Trophoblast cell (in vitro differentiated cells and primary cell): ENCODE measurements around the gene REC8.

Experiments used
- DNase-seq, 2 donors: peaks; one replicate each; pipeline ENCODE4 v3.0.0-alpha.2; 2016
- H2AFZ ChIP-seq: 2 replicates; pipeline ENCODE4 v1.6.1; 2013; ENCODE audit warnings: low read length, moderate library complexity, mild to moderate bottlenecking; ENCODE audit not compliant: insufficient read depth, poor library complexity
- H2AK5ac ChIP-seq: 2 replicates; pipeline ENCODE4 v1.6.1; 2013; ENCODE audit warnings: mild to moderate bottlenecking, low read length
- H2BK120ac ChIP-seq: 2 replicates; pipeline ENCODE4 v1.6.1; 2013; ENCODE audit warnings: low read length, mild to moderate bottlenecking, moderate library complexity; ENCODE audit not compliant: insufficient read depth, poor library complexity
- H2BK12ac ChIP-seq: 2 replicates; pipeline ENCODE4 v1.6.1; 2013; ENCODE audit warnings: mild to moderate bottlenecking, low read length, moderate library complexity
- H2BK5ac ChIP-seq: 2 replicates; pipeline ENCODE4 v1.6.1; 2013; ENCODE audit warnings: low read length, low read depth, moderate library complexity, mild to moderate bottlenecking; ENCODE audit not compliant: poor library complexity
- H3K14ac ChIP-seq: 2 replicates; pipeline ENCODE4 v1.6.1; 2013; ENCODE audit warnings: mild to moderate bottlenecking, low read length
- H3K18ac ChIP-seq: 2 replicates; pipeline ENCODE4 v1.6.1; 2013; ENCODE audit warnings: mild to moderate bottlenecking, low read length
- H3K23ac ChIP-seq: 2 replicates; pipeline ENCODE4 v1.6.1; 2013; ENCODE audit warnings: low read length
- H3K27ac ChIP-seq: 2 replicates; pipeline ENCODE4 v1.5.1; 2013; ENCODE audit warnings: low read depth, mild to moderate bottlenecking, inconsistent platforms, low read length, moderate library complexity
- H3K27me3 ChIP-seq: 2 replicates; pipeline ENCODE4 v1.6.1; 2013; ENCODE audit warnings: inconsistent platforms, mild to moderate bottlenecking, low read length, moderate library complexity; ENCODE audit not compliant: insufficient read depth
- H3K36me3 ChIP-seq, 2 experiments: 1 replicate in 1 of 2; 2 replicates in 1 of 2; pipeline ENCODE4 v1.6.1; 2013; ENCODE audit warnings: low read length in 2 of 2, mild to moderate bottlenecking in 2 of 2, moderate library complexity in 1 of 2; ENCODE audit not compliant: insufficient read depth in 2 of 2, control insufficient read depth in 1 of 2
- H3K4ac ChIP-seq: 2 replicates; pipeline ENCODE4 v1.6.1; 2013; ENCODE audit warnings: low read depth, mild to moderate bottlenecking, low read length, moderate library complexity
- H3K4me1 ChIP-seq, 2 experiments: 1 replicate in 1 of 2; 2 replicates in 1 of 2; pipeline ENCODE4 v1.6.1; 2013; ENCODE audit warnings: low read length in 2 of 2, mild to moderate bottlenecking in 2 of 2, moderate library complexity in 1 of 2; ENCODE audit not compliant: insufficient read depth in 2 of 2, control insufficient read depth in 1 of 2
- H3K4me2 ChIP-seq: 2 replicates; pipeline ENCODE4 v1.6.1; 2013; ENCODE audit warnings: inconsistent platforms, mild to moderate bottlenecking, low read length, moderate library complexity
- H3K4me3 ChIP-seq: 2 replicates; pipeline ENCODE4 v1.5.1; 2013; ENCODE audit warnings: mild to moderate bottlenecking, low read depth, low read length, inconsistent platforms
- H3K79me1 ChIP-seq: one replicate; pipeline ENCODE4 v1.6.1; 2013; ENCODE audit warnings: low read length
- H3K79me2 ChIP-seq: 2 replicates; pipeline ENCODE4 v1.6.1; 2013; ENCODE audit warnings: low read length, mild to moderate bottlenecking; ENCODE audit not compliant: control insufficient read depth, insufficient read depth, poor library complexity
- H3K9ac ChIP-seq: 2 replicates; pipeline ENCODE4 v1.6.1; 2013; ENCODE audit warnings: mild to moderate bottlenecking, low read length
- H3K9me3 ChIP-seq: 2 replicates; pipeline ENCODE4 v1.6.1; 2013; ENCODE audit warnings: low read depth, mild to moderate bottlenecking, control low read depth, inconsistent platforms, low read length; ENCODE audit not compliant: insufficient read depth
- H4K12ac ChIP-seq: 2 replicates; pipeline ENCODE4 v1.6.1; 2013; ENCODE audit warnings: low read depth, mild to moderate bottlenecking, low read length, moderate library complexity
- H4K8ac ChIP-seq: 2 replicates; pipeline ENCODE4 v1.6.1; 2013; ENCODE audit warnings: low read depth, mild to moderate bottlenecking, low read length, moderate library complexity
- H4K91ac ChIP-seq: one replicate; pipeline ENCODE4 v1.6.1; 2013; ENCODE audit warnings: low read depth, mild to moderate bottlenecking, low read length, moderate library complexity
- WGBS: extraction: QIAGEN DNeasy Blood & Tissue Kit; methylation state at CpG from one replicate; pipeline ENCODE4 v1.1.7; 2013; ENCODE audit warnings: missing lambda C conversion rate; ENCODE audit not compliant: insufficient read length, insufficient coverage; ENCODE audit errors: extremely low coverage; 5-methylcytosine and 5-hydroxymethylcytosine counted together

Gene REC8

GRCh38 chr14:24157331-24157730 is 14.5 kb upstream of the REC8 start:
- Histone ChIP-seq H2BK12ac (no peak overlapping the region), H3K27ac (no peak overlapping the region), H3K4ac (no peak overlapping the region), H4K8ac (no peak overlapping the region), H3K9me3 (no peaks in the 10 kb centered on the region), H3K14ac (no peak overlapping the region), H4K91ac (no peak overlapping the region), H3K9ac (no peak overlapping the region), H2AFZ (no peak overlapping the region), H3K36me3 (peaks cover 48 to 52% of the 10 kb centered on the region in 2 experiments), H2BK120ac (no peak overlapping the region), H3K23ac (no peak overlapping the region), H2BK5ac (no peak overlapping the region), H3K4me3 (no peak overlapping the region), H3K18ac (no peak overlapping the region), H3K4me1 (peaks cover 6 to 7% of the 10 kb centered on the region in 2 experiments), H3K4me2 (no peak overlapping the region), H2AK5ac (no peak overlapping the region), H4K12ac (no peak overlapping the region), H3K27me3 (no peaks in the 10 kb centered on the region), H3K79me1 (peaks cover 4% of the 10 kb centered on the region), H3K79me2 (peaks cover 2% of the 10 kb centered on the region)
- no peak for DNase-seq
- no CpG with 5 or more reads among the region's 12 CpGs for WGBS

- no CpG with 5 or more reads among the region's 11 CpGs for WGBS
- H4K91ac ChIP-seq = no peak overlapping the region
- H3K4ac ChIP-seq = no peak overlapping the region
Observed at GRCh38 chr14:24159777-24160498, 11.9 kb upstream of the REC8 start.

GRCh38 chr14:24160499-24160849 is 11.4 kb upstream of the REC8 start:
- Histone ChIP-seq H4K12ac (no peak overlapping the region), H3K79me1 (peaks cover 4% of the 10 kb centered on the region), H3K4ac (no peak overlapping the region), H4K91ac (no peak overlapping the region), H3K4me3 (no peak overlapping the region), H3K4me2 (no peak overlapping the region), H4K8ac (no peak overlapping the region), H2AFZ (no peak overlapping the region), H2AK5ac (no peak overlapping the region), H2BK120ac (no peak overlapping the region), H2BK12ac (no peak overlapping the region), H3K14ac (no peak overlapping the region), H3K27ac (no peak overlapping the region), H3K9ac (no peak overlapping the region), H3K36me3 (peaks cover 66 to 67% of the 10 kb centered on the region in 2 experiments), H3K23ac (no peak overlapping the region), H3K27me3 (no peaks in the 10 kb centered on the region), H2BK5ac (no peak overlapping the region), H3K4me1 (peaks cover 6 to 7% of the 10 kb centered on the region in 2 experiments), H3K18ac (no peak overlapping the region), H3K79me2 (peaks cover 2% of the 10 kb centered on the region), H3K9me3 (no peaks in the 10 kb centered on the region)
- WGBS = no CpG with 5 or more reads among the region's 4 CpGs
- DNase-seq = no peak

More at GRCh38 chr14:24159777-24160498, 11.9 kb upstream of the REC8 start:
- Histone ChIP-seq H3K27ac (no peak overlapping the region), H2AFZ (no peak overlapping the region), H3K14ac (no peak overlapping the region), H3K18ac (no peak overlapping the region), H2AK5ac (no peak overlapping the region), H3K79me2 (peaks cover 2% of the 10 kb centered on the region), H3K23ac (no peak overlapping the region), H4K12ac (no peak overlapping the region), H4K8ac (no peak overlapping the region), H2BK12ac (no peak overlapping the region), H3K4me3 (no peak overlapping the region), H3K4me1 (peaks cover 6 to 7% of the 10 kb centered on the region in 2 experiments), H3K9ac (no peak overlapping the region), H3K36me3 (peaks cover 66 to 67% of the 10 kb centered on the region in 2 experiments), H3K27me3 (no peaks in the 10 kb centered on the region), H3K9me3 (no peaks in the 10 kb centered on the region), H2BK5ac (no peak overlapping the region), H2BK120ac (no peak overlapping the region), H3K79me1 (peaks cover 4% of the 10 kb centered on the region), H3K4me2 (no peak overlapping the region)
- peak; percentile 35 to 62 for DNase-seq

- Histone ChIP-seq H3K4me2 (peak within 1 kb of the TSS; percentile 71), H4K12ac (peak within 1 kb of the TSS; percentile 76), H4K91ac (peak within 1 kb of the TSS; percentile 68), H3K4ac (peak within 1 kb of the TSS; percentile 48), H2BK5ac (peak within 1 kb of the TSS; percentile 47), H2AK5ac (peak within 1 kb of the TSS; percentile 65), H3K14ac (peak within 1 kb of the TSS; percentile 56), H2BK12ac (no peak within 1 kb of the TSS), H3K79me1 (peaks cover 4% of the 10 kb centered on the region), H3K79me2 (peaks cover 2% of the 10 kb centered on the region), H3K18ac (peak within 1 kb of the TSS; percentile 51), H3K27ac (peak within 1 kb of the TSS; percentile 31), H2BK120ac (peak within 1 kb of the TSS; percentile 49), H2AFZ (no peak within 1 kb of the TSS), H3K9ac (peak within 1 kb of the TSS; percentile 70), H3K4me3 (peak within 1 kb of the TSS; percentile 55), H3K27me3 (no peaks in the 10 kb centered on the region), H3K9me3 (no peaks in the 10 kb centered on the region), H4K8ac (peak within 1 kb of the TSS; percentile 71), H3K36me3 (peaks cover 67 to 69% of the 10 kb centered on the region in 2 experiments), H3K4me1 (peaks cover 6 to 7% of the 10 kb centered on the region in 2 experiments), H3K23ac (no peak within 1 kb of the TSS)
- no CpG with 5 or more reads among the region's 12 CpGs for WGBS
- peak; percentile 97 to 100 for DNase-seq
Observed at GRCh38 chr14:24160850-24161804, 10.8 kb upstream of the REC8 start, which contains the start of gene IRF9. Gene IRF9 (plus strand): TSS chr14:24161265. CDS start chr14:24162145, 880 bp downstream.
